Fibroblast of mammary gland (primary cell): ENCODE results near the gene PNPLA5.
A peak's percentile ranks its signal among the peaks of the same experiment; 100 is the strongest.

Experiments
- DNase-seq: peaks from one replicate; pipeline ENCODE4 v3.0.0-alpha.2; 2010; ENCODE audit warnings: low read depth
- H3K4me3 ChIP-seq: 2 replicates; pipeline ENCODE4 v1.5.1; 2011; ENCODE audit warnings: low read depth, mild to moderate bottlenecking, low read length, moderate library complexity; ENCODE audit not compliant: control insufficient read depth
- TF ChIP-seq, protein P1 (sequence below): conservative IDR thresholded peaks from 2 replicates; pipeline ENCODE4 v1.5.1; 2011; ENCODE audit warnings: low read depth, low read length, inconsistent platforms; ENCODE audit not compliant: control insufficient read depth, insufficient read depth

Gene PNPLA5

DNA sequence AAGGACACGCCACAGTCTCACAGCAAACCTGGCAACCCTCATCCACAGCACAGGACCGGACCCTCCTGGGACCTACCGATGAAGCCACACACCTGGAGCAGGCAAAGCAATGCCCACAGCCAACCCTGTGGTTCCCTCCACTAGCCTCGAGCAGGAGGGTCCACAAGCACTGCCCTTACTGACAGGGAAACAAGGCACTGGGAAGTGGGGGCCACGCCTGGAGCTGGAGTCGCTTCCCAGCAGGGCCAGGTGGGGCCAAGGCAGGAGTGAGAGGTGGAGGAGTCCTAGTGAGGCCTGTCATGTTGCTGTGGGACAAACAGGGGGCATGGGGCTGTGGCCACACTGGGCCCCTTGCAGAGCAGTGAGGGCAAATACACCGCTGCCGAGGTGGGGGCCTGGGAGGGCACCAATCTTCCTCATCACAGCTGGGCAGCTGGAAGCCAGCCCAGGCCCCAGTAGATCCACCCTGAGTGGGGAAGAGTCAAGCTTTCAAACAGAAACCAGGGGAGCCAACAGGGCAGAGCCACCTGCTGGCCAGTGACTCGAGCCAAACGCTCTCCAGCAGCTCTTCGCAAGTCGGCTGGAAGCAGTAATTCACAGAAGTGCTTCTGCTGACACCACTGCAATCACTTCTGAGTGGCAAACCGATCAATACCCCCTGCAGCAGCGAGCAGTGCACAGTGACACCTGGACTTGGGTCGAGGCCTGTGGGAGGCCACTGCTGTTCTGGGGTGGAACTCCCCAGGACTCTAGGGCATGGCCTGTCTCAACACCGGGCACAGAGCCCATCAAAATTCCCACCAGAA is 43.2 kb downstream of the PNPLA5 start:
- peak; percentile 22 for DNase-seq
- TF ChIP-seq, protein P1, sequence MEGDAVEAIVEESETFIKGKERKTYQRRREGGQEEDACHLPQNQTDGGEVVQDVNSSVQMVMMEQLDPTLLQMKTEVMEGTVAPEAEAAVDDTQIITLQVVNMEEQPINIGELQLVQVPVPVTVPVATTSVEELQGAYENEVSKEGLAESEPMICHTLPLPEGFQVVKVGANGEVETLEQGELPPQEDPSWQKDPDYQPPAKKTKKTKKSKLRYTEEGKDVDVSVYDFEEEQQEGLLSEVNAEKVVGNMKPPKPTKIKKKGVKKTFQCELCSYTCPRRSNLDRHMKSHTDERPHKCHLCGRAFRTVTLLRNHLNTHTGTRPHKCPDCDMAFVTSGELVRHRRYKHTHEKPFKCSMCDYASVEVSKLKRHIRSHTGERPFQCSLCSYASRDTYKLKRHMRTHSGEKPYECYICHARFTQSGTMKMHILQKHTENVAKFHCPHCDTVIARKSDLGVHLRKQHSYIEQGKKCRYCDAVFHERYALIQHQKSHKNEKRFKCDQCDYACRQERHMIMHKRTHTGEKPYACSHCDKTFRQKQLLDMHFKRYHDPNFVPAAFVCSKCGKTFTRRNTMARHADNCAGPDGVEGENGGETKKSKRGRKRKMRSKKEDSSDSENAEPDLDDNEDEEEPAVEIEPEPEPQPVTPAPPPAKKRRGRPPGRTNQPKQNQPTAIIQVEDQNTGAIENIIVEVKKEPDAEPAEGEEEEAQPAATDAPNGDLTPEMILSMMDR, result peak; percentile 31
- H3K4me3 ChIP-seq, result no peak overlapping the region

DNA sequence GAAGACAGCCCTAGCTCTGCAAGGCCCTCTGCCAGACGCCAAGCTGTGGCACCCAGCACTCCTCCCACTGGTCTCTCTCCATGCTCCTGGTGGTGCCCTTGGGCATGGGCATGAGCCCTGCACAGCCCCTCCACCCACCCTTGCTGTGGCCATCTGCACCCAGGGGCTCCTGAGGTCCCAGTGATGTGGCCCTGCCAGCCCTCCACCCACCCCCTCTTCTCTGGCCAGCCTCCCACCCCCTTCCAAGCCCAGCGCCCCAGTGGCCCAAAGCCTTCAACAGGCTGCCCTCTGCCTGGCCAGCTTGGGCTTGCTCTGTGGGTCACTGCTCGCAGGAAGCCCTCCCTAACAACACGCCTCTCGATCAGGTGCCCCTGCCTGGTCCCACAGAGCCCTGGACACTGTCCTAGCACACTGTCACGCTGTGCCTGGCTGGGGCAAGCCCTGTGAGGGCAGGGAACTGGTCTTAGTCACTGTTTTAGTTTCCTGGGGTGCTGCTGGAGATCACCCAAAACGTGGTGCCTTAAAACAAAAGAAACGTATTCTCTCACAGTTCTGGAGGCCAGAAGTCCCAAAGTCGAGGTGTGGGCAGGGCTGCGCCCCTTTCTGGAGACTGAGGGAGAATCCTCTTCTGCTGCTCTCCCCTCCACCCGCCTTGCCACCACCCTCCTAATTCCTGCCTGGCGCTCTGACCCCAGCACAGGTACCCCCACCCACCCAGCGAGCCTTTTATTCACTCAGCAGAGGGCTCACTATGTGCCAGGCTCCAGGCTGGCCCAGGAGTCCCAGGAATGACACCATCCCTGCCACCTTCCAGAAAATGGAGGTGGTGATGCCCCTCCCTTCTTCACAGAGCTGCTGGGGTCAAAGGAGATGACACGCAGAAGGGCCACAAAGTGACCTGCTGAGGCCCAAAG is 44.2 kb downstream of the PNPLA5 start:
- H3K4me3 ChIP-seq, result no peak overlapping the region
- TF ChIP-seq, protein P1, result no peak
- no peak for DNase-seq

DNA sequence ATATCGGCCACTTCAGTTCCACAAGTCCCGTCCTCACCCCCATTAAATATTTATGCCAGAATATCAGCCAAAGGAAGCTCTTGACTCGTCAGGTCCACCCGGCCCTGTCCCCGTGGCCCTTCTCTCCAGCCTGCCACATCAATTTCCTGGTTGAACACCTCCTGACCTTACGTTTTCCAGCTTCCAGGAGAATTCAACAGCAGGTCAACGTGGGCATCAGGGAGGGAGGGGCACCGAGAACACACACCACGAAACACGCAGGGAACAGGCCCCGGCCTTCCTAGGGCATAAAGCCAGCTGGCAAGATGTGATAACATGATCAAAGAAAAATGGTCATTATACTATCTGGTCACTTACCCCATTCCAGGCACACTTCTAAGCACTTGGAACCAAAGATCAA is 44.8 kb downstream of the PNPLA5 start:
- TF ChIP-seq, protein P1, result no peak
- no peak for DNase-seq

DNA sequence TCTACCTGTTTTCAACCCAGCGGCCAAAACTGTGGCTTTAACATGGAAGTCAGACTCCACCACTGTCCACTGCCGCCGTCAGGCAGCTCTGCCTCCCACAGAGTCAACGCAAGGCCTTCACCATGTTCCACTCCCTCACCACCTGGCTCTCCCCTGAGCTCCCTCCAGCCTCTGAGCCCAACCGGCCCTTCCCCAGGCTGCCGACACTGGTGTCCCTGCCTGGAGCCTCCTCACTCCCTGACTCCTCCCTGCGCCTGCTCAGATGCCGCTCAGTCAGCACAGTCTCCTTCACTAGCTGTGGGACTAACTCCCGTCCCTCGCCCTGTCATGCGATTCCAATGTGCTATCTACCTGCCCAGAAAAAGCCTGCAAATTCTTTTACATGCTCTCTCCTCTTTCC is 45.8 kb downstream of the PNPLA5 start:
- no peak overlapping the region for H3K4me3 ChIP-seq
- no peak for DNase-seq
- TF ChIP-seq, protein P1, result no peak

More for the DNA sequence above, 44.8 kb downstream of the PNPLA5 start:
- H3K4me3 ChIP-seq, result no peak overlapping the region

DNA sequence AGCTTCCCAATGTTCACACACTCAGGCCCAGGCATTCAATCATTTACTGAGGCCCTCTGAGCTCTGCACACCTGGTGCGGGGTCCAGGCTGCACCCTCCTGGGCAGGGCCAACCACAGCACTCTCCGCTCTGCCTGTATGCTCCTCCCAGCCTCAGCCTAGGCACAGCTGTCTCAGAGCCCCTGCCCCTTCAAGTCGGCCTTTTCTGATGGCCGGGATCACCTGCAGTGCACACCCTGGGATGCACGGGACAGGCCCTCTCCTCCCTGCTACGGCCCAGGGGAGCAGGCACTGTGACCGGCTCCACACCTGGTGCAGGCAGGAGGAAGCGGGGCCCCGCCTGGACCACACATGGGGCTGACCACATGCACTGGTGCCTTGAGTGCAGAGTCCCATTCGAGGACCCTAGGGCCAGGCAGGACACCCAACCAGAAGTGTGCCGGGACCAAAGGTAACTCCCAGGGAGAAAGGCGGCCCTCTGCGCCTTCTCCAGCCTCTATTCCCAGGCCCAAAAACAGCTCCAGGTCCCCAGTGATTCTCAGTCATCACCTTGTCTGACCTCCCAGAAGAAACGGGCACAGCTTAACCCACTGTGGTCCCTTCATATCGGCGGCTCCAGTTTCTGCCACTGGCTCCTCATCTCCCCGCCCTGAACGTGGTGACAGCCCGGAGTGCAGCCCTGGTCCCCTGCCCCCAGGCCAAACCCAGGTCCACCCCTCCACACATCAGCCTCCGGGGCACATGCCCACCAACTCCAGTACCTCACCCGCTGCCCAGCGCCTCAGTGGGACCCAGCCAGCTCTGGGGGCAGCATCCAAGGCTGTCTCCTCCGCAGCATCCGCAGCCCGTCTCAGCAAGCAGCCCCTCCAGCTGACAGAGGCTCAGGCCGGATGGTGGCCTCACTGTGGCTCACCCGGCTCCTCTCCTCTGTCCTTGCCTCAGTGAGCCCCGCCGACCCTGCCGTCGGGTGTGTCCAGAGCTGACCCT is 47.0 kb downstream of the PNPLA5 start:
- no peak overlapping the region for H3K4me3 ChIP-seq
- no peak for DNase-seq
- TF ChIP-seq, protein P1, result no peak

DNA sequence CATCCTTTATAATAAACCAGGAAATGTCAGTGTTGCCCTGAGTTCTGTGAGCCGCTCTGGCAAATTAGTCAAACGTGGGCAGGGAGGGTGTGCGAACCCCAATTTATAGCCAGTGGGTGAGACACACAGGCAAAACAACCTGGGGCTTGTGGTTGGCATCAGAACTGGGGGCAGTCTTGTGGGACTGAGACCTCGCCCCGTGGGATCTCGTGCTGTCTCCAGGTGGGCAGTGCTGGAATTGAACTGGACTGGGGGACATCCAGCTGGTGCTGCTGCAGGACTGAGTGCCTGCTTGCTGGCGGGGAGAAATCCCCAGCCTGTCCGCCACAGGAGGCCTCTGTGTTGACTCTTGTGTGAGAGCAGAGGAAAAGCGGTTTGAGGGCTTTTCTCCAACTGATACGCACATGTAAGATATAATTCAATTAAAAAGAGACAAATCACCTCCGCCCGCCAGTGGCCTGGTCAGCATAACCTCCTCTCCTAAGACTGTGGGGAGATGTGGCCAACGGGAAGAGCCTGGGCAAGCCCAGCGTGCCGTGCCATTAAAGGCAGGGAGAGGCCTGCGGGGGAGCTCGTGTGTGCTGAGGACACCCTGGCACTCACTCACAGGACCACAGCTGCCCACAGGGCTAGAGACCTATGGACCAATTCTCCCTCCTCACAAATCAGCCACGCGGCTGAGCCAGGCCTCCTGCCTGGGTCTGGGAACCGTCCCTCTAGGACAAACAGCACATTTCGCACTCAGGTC is 47.9 kb downstream of the PNPLA5 start:
- no peak for DNase-seq
- TF ChIP-seq, protein P1, result no peak
- no peak overlapping the region for H3K4me3 ChIP-seq
